ENCODE data around the gene ASCL3. TPM values are rescaled to one million over a fixed set of nuclear protein-coding genes. Genes with fewer than 3 reads are reported as not detected.
A peak's percentile ranks its signal among the peaks of the same experiment; 100 is the strongest.

Gene ASCL3
- total RNA-seq, 1 experiment from 2014 or later: not detected

- Histone ChIP-seq H3F3A (ENCODE audit: low read length, unreplicated experiment) (no peaks in the 10 kb centered on the region), H3K27ac (ENCODE audit: low read length) (no peak overlapping the region), H3K9ac (ENCODE audit: low read length) (no peak overlapping the region), H3K4me3 (ENCODE audit: low read length) (peak overlapping the region; percentile 4; the same call in 1 of the 2 replicates), H4K20me1 (ENCODE audit: low read length) (no peaks in the 10 kb centered on the region), H3K36me3 (ENCODE audit: low read depth, low read length) (peaks cover under 1% of the 10 kb centered on the region; the same call in 1 of the 2 replicates), H3K79me2 (ENCODE audit: low read length) (peaks cover 14% of the 10 kb centered on the region), H2AFZ (ENCODE audit: low read length) (peak overlapping the region; percentile 10; the same call in 1 of the 2 replicates), H3K4me2 (ENCODE audit: low read length) (peak overlapping the region; percentile 47), H3K4me1 (ENCODE audit: insufficient read depth, low read length) (peaks cover 24% of the 10 kb centered on the region), H3K9me3 (ENCODE audit: low read length) (no peaks in the 10 kb centered on the region), H3K27me3 (ENCODE audit: low read length) (no peaks in the 10 kb centered on the region), H3K9me2 (replicated peaks; ENCODE audit: low read length) (no peaks in the 10 kb centered on the region)
- CTCF ChIA-PET: interaction anchor here (0.6 to 1.2 kb wide), 3 partner anchors 45 to 351 kb away, joined by 3 to 13 read pairs (median 7); partner anchors contain the start of gene DENND5A
- 0 out of 2 replicates have a peak, but pooled peaks have one; percentile 6 for ATAC-seq
- POLR2A ChIA-PET (ENCODE audit: unreplicated experiment): interaction anchor here (0.5 kb wide), 1 partner anchor 50 kb away, joined by 3 read pairs; no protein-coding TSS in a partner anchor
- intact Hi-C loops (cut with micrococcal nuclease): loop anchor here (1.0 to 5.0 kb wide), 2 partner anchors 45 to 223 kb away; no protein-coding TSS in a partner anchor
- peak; percentile 41 for DNase-seq
- TF ChIP-seq, protein P1, sequence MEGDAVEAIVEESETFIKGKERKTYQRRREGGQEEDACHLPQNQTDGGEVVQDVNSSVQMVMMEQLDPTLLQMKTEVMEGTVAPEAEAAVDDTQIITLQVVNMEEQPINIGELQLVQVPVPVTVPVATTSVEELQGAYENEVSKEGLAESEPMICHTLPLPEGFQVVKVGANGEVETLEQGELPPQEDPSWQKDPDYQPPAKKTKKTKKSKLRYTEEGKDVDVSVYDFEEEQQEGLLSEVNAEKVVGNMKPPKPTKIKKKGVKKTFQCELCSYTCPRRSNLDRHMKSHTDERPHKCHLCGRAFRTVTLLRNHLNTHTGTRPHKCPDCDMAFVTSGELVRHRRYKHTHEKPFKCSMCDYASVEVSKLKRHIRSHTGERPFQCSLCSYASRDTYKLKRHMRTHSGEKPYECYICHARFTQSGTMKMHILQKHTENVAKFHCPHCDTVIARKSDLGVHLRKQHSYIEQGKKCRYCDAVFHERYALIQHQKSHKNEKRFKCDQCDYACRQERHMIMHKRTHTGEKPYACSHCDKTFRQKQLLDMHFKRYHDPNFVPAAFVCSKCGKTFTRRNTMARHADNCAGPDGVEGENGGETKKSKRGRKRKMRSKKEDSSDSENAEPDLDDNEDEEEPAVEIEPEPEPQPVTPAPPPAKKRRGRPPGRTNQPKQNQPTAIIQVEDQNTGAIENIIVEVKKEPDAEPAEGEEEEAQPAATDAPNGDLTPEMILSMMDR (conservative IDR thresholded peaks at IDR 0.05; ENCODE audit: low read depth, low read length): peak; percentile 87
- TF ChIP-seq EZH2 (IDR thresholded peaks at IDR 0.05; ENCODE audit: low read length, unreplicated experiment) (no peak), EZH2phosphoT487 (IDR thresholded peaks at IDR 0.05; ENCODE audit: borderline replicate concordance, low read length) (no peak)
- BruUV-seq (replicated peaks): no TSS peak
Observed at GRCh38 chr11:8913961-8914660, 28.7 kb downstream of the ASCL3 start.

- H3K36me3 ChIP-seq (ENCODE audit: low read depth, low read length): no peaks in the 10 kb centered on the region
- BruUV-seq (replicated peaks): no TSS peak
- ChIA-PET POLR2A (ENCODE audit: unreplicated experiment) (interaction anchor here (0.5 kb wide), 1 partner anchor 102 kb away, joined by 3 read pairs; no protein-coding TSS in a partner anchor), CTCF (interaction anchor here (0.6 to 1.3 kb wide), 2 partner anchors 48 to 307 kb away, joined by 3 to 5 read pairs; no protein-coding TSS in a partner anchor)
- H3K9me2 ChIP-seq (replicated peaks; ENCODE audit: low read length): no peaks in the 10 kb centered on the region
- ATAC-seq (peak; percentile 83), DNase-seq (peak; percentile 91)
- peak within 1 kb of the TSS; percentile 100 for H2AFZ ChIP-seq (ENCODE audit: low read length)
- peak within 1 kb of the TSS; percentile 100 for H3K4me2 ChIP-seq (ENCODE audit: low read length)
- peaks cover 23% of the 10 kb centered on the region for H3K4me1 ChIP-seq (ENCODE audit: insufficient read depth, low read length)
- peak within 1 kb of the TSS; percentile 89 for H3K9ac ChIP-seq (ENCODE audit: low read length)
- H3K4me3 ChIP-seq (ENCODE audit: low read length): peak within 1 kb of the TSS; percentile 99
- H3K9me3 ChIP-seq (ENCODE audit: low read length): no peaks in the 10 kb centered on the region
- no peaks in the 10 kb centered on the region for H3K27me3 ChIP-seq (ENCODE audit: low read length)
- TF ChIP-seq EZH2phosphoT487 (IDR thresholded peaks at IDR 0.05; ENCODE audit: borderline replicate concordance, low read length): no peak
- TF ChIP-seq EZH2 (IDR thresholded peaks at IDR 0.05; ENCODE audit: low read length, unreplicated experiment): no peak
- TF ChIP-seq, protein P1 (conservative IDR thresholded peaks at IDR 0.05; ENCODE audit: low read depth, low read length): no peak
- no peaks in the 10 kb centered on the region for H4K20me1 ChIP-seq (ENCODE audit: low read length)
- no peaks in the 10 kb centered on the region for H3F3A ChIP-seq (ENCODE audit: low read length, unreplicated experiment)
- peaks cover 14% of the 10 kb centered on the region for H3K79me2 ChIP-seq (ENCODE audit: low read length)
- H3K27ac ChIP-seq (ENCODE audit: low read length): no peak within 1 kb of the TSS
- intact Hi-C loops (cut with micrococcal nuclease): loop anchor here (5.0 kb wide), 1 partner anchor 226 kb away; no protein-coding TSS in a partner anchor
Observed at GRCh38 chr11:8911029-8911823, 31.6 kb downstream of the ASCL3 start, which contains the start of gene AKIP1. Gene AKIP1, plus strand, starts transcription at chr11:8911189. Its CDS starts 261 bp downstream, at chr11:8911450.

Measured in PC-3 (cell line).